Right ventricle myocardium inferior (tissue), 1 donor: Measurements from ENCODE around the gene APOBEC3G. TPM values are rescaled to one million over a fixed set of nuclear protein-coding genes. Genes with fewer than 3 reads are reported as not detected.
"Not testable (repeated sequence)": the region's sequence is repeated elsewhere in the genome, so short reads cannot be mapped to it uniquely, and the experiment has no call there.

Experiments used
- ATAC-seq: fragments of 200-7000 bp; cut with Tn5 transposase; one replicate; pipeline ENCODE4 v1.9.1; 2020; ENCODE audit warnings: mild to moderate bottlenecking, moderate library complexity
- DNase-seq: peaks from one replicate; pipeline ENCODE4 v3.0.0; 2021; ENCODE audit errors: missing footprints
- intact Hi-C: fragments of 100-400 bp; cut with DNase I; formaldehyde crosslinking; loops from one replicate; pipeline ENCODE4 v1.11.0; 2022
- total RNA-seq: library from RNA; stranded (reverse); fragmentation: NEBNext Ultra II Directional; extraction: Animal tissue kit (Norgen Biotek cat#: 25700); gene quantifications from one replicate; pipeline ENCODE4 v1.2.1, GENCODE V29; 2021
- donor health status: DM: no; HTN: yes; CAD: no; lungs with severe emphysema.

The APOBEC3G gene
- total RNA-seq, 1 donor from 2014 or later = 3.3 TPM

- DNase-seq, intact Hi-C loops, ATAC-seq: not testable (repeated sequence)
Observed at GRCh38 chr22:39061951-39062350, 15.1 kb upstream of the APOBEC3G start.

- intact Hi-C loops, DNase-seq, ATAC-seq: not testable (repeated sequence)
Observed at GRCh38 chr22:39063904-39064303, 13.2 kb upstream of the APOBEC3G start.

- intact Hi-C loops, ATAC-seq, DNase-seq: not testable (repeated sequence)
Observed at GRCh38 chr22:39066442-39067276, 10.4 kb upstream of the APOBEC3G start.

DNA sequence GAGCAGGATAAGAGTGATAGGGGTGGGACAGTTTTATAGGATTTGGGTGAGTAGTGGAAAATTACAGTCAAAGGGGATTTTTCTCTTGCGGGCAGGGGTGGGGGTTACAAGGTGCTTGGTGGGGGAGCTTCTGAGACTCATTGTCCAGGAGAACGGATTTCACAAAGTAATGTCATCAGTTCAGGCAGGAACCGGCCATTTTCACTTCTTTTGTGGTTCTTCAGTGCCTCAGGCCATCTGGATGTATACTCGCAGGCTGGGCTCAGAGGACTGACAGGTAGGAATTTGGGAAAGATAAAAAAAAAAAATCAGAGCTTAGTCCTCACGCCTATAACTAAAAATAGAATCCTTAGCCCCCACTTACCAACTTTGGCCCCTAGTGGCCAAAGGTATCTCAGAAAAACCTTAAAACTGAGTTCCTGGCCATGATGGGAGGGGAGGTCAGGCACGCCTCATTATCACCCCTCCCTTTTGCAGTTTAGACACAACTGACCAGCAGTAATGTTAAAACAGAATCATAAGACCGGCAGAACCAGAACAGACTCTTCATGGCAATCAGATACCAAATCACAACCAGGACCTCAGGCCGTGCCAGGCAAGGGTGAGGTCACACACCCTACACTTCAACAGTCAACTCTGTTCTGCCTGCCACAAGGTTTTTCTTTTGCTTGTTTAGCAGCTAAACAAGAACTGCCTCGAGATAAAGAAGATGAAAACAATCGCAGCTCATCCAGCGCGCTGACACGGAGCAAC, 8.9 kb upstream of the APOBEC3G start:
- ATAC-seq = no peak
- no peak for DNase-seq
- intact Hi-C loops = no loop called here

DNA sequence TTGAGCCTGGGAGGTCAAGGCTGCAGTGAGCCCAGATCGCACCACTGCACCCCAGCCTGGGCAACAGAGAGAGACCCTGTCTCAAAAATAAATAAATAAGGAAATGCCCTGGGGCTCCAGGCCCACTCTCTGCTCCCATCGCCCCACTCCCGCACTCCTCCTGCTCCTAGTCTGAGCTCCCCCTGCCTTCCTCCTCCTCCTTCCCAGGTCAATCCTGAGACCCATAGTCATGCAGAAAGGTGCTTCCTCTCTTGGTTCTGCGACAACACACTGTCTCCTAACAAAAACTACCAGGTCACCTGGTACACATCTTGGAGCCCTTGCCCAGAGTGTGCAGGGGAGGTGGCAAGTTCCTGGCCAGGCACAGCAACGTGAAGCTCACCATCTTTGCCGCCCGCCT, 6.9 kb upstream of the APOBEC3G start:
- no peak for DNase-seq
- intact Hi-C loops = no loop called here
- ATAC-seq = no peak

DNA sequence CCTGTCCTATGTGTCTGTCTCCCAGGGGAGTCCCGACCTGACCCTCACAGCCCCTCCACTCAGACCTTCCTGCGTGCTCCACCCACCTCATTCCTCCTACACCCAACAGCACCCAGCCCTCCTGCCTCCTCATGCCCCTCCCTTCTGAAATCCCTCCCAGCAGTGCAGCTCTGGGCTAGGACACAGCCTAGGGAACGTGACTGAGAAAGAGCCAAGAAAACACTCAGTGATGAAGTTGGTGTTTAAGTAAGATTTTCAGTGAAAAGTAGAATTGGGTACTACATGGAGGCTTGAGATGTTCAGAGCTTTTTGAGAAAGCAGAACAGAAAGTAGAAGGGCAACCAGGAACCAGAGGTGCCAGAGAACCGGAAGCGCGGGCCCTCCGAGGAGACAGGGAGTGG, 4.5 kb upstream of the APOBEC3G start:
- DNase-seq, intact Hi-C loops, ATAC-seq: not testable (repeated sequence)

DNA sequence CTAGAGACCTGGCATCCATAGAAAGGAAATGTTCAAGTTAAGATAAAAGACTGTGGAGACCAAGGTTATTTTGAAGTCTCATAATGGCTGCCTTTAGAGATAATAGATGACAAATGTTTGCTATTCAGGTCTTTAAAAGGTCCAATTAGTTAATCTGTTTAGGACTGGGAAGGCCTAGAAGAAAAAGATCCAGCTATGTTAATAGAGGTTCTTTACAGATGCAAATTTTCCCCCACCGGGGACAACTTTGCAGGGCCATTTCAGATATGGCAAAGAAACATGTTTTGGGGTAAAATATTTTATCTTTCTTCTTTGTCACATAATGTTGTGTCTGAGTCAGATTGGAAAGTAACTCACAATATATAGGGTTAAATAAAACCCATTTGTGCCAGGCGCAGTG, 3.1 kb upstream of the APOBEC3G start:
- intact Hi-C loops = no loop called here
- ATAC-seq (no peak), DNase-seq (no peak)

- DNase-seq, intact Hi-C loops: not testable (repeated sequence)
- peak; percentile 92 for ATAC-seq
Observed at GRCh38 chr22:39076155-39077025, 685 bp upstream of the APOBEC3G start.

DNA sequence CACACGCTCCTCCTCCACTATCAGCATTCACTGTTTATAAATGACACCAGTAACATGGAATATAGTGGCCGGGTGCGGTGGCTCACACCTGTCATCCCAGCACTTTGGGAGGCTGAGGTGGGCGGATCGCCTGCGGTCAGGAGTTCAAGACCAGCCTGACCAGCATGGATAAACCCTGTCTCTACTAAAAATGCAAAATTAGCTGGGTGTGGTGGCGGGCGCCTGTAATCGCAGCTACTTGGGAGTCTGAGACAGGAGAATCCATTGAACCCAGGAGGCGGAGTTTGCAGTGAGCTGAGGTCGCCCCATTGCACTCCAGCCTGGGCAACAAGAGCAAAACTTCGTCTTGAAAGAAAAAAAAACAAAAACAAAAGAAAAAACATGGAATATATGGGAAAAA, 837 bp downstream of the APOBEC3G start:
- intact Hi-C loops, DNase-seq, ATAC-seq: not testable (repeated sequence)

GRCh38 chr22:39078329-39078728, 1.3 kb downstream of the APOBEC3G start:
- DNase-seq (no peak), ATAC-seq (no peak)
- intact Hi-C loops = no loop called here

DNA sequence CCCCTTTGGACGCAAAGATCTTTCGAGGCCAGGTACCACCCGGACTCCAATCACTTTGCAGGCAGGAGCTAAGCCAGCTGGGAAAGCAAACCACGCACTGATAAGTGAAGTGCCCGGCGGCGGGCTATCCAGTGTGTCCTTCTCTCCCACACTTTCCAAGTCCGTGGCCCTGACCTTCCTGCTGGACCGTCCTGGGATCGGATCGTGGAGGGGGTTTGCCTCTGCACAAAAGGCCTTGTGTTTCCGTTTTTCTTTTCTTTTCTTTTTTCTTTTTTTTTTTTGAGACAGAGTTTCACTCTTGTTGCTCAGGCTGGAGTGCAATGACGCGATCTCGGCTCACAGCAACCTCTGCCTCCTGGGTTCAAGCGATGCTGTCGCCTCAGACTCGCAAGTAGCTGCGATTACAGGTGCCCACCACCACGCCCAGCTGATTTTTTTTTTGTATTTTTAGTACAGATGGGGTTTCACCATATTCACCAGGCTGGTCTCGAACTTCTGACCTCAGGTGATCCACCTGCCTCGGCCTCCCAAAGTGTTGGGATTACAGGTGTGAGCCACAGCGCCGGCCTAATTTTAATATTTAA, 2.1 kb downstream of the APOBEC3G start:
- intact Hi-C loops, ATAC-seq, DNase-seq: not testable (repeated sequence)

DNA sequence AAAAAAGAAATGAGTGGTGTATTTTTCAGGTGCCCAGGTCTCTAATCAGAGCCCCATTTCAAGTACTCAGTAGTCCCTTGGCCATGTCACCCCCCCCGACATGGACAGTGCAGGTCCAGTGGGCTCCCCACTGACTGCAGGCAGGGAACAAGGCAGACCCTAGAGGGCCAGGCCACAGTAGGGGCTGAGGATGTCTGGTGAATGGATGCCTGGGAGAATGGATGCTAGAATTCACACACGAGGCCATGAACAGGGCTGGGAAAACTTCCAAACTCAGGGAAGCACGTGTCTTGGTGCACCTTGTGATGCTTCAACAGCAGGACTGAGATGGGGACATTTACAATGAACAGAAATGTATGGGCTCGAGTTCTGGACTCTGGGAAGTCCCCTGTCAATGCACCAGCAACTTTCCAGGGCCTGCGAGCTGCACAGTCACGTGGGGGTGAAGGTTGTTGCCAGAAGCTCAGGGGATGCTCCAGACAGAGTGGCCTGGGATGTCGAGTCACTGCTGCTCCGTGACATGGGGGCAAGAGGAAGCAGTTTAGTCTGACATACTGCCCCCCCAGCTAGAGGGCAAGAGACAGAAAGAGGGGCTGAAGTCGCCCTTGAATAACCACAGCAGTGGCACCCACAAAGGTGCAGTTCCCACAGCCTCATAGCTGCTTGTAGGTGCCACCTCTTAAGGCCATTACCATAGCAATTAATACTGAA, 3.1 kb downstream of the APOBEC3G start:
- no peak for ATAC-seq
- intact Hi-C loops = no loop called here
- DNase-seq = no peak

- intact Hi-C loops = no loop called here
- ATAC-seq = no peak
- no peak for DNase-seq
Observed at GRCh38 chr22:39081016-39081415, 3.9 kb downstream of the APOBEC3G start.

DNA sequence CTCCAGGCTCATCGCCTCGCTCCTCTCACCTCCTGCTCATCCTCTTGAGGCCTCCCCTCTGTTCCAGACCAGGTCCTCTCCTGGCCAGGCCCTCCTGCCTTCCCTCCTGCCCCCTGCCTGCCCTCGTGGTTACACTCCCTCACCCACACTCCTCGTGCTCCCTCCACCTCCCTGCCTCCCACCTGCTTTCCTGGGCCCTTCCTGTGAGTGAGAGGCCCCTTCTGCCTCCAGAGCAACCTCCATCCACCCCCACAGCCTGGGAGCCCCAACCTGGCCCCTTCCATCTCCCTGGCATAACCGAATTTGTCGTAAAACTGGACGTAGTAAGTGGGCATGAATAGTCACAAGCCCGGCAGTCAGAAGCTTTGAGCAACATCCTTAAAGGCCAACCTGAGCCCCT, 4.5 kb downstream of the APOBEC3G start:
- ATAC-seq = no peak
- no peak for DNase-seq
- intact Hi-C loops = no loop called here

- ATAC-seq (no peak), DNase-seq (no peak)
- intact Hi-C loops = no loop called here
Observed at GRCh38 chr22:39083212-39084165, 6.4 kb downstream of the APOBEC3G start.

DNA sequence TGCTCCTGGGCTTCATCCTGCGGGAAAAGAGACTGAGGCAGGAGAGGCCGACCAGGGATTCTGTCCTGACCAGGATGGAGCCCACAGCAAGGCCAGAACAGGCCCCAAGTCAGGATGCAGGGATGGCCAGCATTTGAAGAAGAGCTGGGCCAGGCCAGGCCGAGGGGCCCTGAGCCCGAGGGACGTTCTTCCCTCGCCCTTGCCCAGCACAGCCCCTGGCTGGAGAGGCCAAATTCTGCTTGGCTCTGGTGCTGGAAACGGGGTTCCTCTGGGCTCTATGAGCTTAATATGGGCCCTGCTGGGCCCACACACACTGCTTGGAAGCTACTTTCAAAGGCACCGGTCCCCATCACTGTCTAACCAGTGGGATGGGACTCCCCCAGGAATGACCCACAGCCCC, 7.6 kb downstream of the APOBEC3G start:
- DNase-seq (no peak), ATAC-seq (no peak)

GRCh38 chr22:39087098-39087497, 10.0 kb downstream of the APOBEC3G start:
- intact Hi-C loops = no loop called here

More for the DNA sequence above, 7.6 kb downstream of the APOBEC3G start:
- intact Hi-C loops = no loop called here

More at GRCh38 chr22:39087098-39087497, 10.0 kb downstream of the APOBEC3G start:
- DNase-seq = no peak
- no peak for ATAC-seq
